Spleen (tissue), 7 donors: ENCODE measurements around the gene PKP4.

ENCODE experiments used
- POLR2A ChIP-seq, 3 donors: fragments of 450-650 bp; IDR thresholded peaks; one replicate each; pipeline ENCODE4 v1.5.1; 2017; ENCODE audit warnings: antibody characterized with exemption in 3 of 3, mild to moderate bottlenecking in 1 of 3
- POLR2AphosphoS5 ChIP-seq, 3 donors: sonication (generic); formaldehyde crosslinking; IDR thresholded peaks; one replicate each; pipeline ENCODE4 v1.5.1; 2017; ENCODE audit warnings: antibody characterized with exemption in 3 of 3
- TF ChIP-seq, protein P1 (sequence below), 11 experiments: fragments of 200-600 bp in 7 of 11; fragments of 450-650 bp in 4 of 11; sonication (generic) in 4 of 11; IDR thresholded peaks in 8 of 11; conservative IDR thresholded peaks in 3 of 11; 1 replicate in 7 of 11; 2 replicates in 4 of 11; pipeline versions ENCODE4 v1.4.0 to v1.8.0; 2016 to 2021; ENCODE audit warnings: antibody characterized with exemption in 11 of 11, inconsistent platforms in 4 of 11, mild to moderate bottlenecking in 1 of 11
- donor health status: DM: no; HTN: no; CAD: no; lungs with moderate emphysema.
- donor health status: DM: no; HTN: no; CAD: no.
- donor health status: DM: no; HTN: no; CAD: no.

DNA sequence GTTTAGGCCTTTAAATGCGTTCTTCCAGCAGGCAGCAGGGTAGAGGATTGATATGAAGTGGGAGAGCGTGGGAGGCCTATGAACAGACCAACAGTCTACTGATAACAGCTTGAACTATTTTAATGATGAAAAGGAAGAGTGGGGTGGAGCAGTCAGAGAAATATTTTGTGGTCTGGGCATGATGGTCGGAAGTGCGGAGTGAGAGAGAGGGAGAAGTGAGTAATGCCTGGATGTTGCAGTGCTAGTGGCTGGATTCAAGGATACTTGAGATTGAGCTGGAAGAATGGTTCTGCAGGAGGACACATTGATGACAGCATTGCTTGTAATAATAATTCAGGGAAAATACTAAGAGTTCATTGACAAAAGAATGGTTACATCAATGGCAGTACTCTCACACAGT is 187.4 kb downstream of the PKP4 start:
- TF ChIP-seq, protein P1, sequence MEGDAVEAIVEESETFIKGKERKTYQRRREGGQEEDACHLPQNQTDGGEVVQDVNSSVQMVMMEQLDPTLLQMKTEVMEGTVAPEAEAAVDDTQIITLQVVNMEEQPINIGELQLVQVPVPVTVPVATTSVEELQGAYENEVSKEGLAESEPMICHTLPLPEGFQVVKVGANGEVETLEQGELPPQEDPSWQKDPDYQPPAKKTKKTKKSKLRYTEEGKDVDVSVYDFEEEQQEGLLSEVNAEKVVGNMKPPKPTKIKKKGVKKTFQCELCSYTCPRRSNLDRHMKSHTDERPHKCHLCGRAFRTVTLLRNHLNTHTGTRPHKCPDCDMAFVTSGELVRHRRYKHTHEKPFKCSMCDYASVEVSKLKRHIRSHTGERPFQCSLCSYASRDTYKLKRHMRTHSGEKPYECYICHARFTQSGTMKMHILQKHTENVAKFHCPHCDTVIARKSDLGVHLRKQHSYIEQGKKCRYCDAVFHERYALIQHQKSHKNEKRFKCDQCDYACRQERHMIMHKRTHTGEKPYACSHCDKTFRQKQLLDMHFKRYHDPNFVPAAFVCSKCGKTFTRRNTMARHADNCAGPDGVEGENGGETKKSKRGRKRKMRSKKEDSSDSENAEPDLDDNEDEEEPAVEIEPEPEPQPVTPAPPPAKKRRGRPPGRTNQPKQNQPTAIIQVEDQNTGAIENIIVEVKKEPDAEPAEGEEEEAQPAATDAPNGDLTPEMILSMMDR (IDR thresholded peaks at IDR 0.05 in 8 of 11, conservative IDR thresholded peaks at IDR 0.05 in 3 of 11) = no peak
- TF ChIP-seq POLR2A (IDR thresholded peaks at IDR 0.05) (no peak), POLR2AphosphoS5 (IDR thresholded peaks at IDR 0.05) (no peak)
